GM19099 (cell line): ENCODE results near the gene SYCE3.

Experiments used
- POLR2A ChIP-seq: IDR thresholded peaks from 3 replicates; pipeline ENCODE4 v1.6.1; 2011; ENCODE audit warnings: low read depth; ENCODE audit not compliant: insufficient read length; ENCODE audit errors: extremely low read depth

Gene SYCE3

DNA sequence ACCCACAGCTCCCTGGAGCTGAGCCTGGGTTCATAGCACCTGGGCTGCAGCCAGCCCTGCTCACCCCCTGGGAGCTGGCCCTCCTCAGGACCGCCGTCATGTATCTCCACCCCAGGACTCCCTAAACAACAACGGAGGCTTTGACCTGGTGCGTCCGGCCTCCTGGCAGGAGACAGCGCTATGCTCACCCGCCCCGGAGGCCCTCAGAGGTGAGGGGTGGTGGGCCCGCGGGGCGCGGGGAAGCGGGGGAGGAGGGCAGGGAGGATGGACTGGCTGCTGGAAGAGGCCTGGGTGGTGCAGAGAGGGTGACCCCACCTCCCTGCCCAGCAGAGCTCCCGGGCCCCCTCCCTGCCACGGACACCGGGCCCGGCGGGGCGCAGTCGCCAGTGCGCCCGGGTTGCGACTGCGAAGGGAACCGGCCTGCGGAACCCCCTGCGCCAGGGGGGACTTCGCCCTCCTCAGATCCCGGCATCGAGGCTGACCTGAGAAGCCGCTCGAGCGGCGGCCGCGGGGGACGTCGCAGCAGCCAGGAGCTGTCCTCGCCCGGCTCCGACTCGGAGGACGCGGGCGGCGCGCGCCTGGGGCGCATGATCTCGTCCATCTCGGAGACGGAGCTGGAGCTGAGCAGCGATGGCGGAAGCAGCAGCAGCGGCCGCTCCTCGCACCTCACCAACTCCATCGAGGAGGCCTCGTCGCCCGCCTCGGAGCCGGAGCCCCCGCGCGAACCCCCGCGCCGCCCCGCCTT is 41.0 kb upstream of the SYCE3 start:
- TF ChIP-seq POLR2A = no peak

DNA sequence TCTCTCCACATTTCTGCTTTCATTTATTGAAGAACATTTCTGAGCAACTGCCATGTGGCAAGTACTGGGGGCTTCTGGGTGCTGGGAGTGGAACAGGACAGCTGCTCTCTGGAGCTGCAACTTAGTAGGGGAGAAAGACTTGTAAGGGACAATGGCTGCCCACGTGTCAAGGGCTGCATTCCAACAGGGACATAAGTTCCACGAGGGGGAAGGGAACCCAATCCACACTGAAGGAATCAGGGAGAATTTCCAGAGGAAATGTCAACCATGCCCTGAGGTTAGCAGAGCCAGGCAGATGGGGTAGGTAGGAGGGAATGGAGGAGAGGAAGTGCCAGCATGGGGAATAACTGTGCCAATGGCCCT is 39.6 kb upstream of the SYCE3 start:
- TF ChIP-seq POLR2A = no peak

DNA sequence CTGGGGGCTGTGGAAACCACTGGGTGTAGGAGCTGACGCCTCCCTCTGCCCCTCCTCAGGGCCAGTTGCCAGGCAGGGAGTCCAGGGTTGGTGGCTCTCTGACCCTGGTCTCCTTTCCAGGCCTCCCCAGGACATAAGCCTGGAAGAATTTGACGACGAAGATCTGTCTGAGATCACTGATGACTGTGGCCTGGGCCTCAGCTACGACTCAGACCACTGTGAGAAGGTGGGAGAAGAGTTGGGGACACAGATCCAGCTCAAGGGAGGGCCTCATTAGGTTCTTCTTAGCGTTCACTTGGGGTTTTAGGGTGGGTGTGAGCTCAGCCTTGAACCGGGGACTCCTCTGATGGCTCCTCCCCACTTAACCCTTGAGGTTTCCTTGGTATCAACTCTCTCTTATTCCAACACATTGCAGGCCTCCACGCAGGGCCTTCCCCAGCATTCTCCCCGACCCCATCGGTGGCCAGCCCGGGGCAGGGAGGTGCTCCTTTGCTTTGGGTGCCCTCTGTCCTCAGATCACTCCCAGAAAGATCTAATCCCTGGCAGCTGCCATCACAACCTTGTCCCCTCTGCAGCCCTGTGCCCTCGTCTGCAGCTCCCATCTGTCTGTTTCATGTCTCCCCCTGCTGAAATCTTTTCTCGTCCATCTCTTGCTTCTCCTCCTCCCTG is 39.1 kb upstream of the SYCE3 start:
- no peak for TF ChIP-seq POLR2A

- no peak for TF ChIP-seq POLR2A
Measured at GRCh38 chr22:50600967-50601668, 38.4 kb upstream of the SYCE3 start.

DNA sequence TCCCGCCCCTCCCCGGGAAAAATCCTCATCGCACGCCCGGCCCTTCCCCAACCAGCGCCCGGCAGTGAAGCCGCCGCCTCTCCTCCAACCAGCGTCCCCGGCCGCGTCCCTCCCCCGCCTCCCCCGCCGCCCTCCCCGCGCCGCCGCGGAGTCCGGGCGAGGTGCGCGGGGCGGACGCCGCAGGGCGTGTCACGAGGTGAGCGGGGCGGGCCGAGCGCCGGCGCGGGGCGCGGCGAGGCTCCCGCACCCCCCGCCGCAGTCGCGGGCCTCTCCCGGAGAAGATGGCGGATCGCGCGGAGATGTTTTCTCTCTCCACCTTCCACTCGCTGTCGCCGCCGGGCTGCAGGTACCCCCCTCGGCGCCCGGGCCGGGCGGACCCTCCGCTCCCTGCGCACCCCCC is 37.8 kb upstream of the SYCE3 start, which contains the start of gene MAPK8IP2:
MAPK8IP2 (plus strand) TSS at position 256 of the 400 bp plus-strand sequence; CDS start at position 282, 26 bp downstream.
- no peak for TF ChIP-seq POLR2A

DNA sequence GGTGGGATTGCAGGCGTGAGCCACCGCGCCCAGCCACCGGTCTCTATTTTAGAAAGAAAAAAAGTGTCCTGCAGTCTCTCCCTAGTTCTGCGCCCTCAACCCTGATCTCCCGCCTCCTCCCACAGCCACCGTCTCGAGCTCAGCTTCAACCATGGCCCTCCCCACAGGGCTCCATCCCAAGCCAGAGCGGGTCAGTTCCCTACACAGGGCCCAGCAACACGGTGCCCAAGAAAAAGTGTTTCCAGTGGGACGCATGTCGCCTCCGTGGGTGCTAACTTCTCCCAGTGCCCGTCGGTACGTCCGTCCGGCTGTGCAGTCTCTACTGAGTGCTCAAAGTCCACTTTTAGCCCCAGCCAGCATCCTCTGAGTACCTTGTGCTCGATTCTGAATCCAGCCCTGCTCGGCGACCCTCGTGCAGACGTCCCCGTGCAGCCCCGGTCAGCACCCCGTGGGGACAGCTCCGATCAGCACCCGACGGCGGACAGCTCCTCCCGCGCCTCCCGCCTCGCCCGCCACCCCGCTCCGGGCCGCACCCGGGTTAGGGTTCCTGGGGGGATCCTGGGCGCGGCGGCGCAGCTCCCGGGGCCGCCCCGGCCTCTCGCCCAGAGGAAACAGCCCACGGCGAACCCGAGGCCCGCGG is 37.2 kb upstream of the SYCE3 start:
- TF ChIP-seq POLR2A = no peak

- TF ChIP-seq POLR2A = no peak
Measured at GRCh38 chr22:50597097-50597496, 34.4 kb upstream of the SYCE3 start.

DNA sequence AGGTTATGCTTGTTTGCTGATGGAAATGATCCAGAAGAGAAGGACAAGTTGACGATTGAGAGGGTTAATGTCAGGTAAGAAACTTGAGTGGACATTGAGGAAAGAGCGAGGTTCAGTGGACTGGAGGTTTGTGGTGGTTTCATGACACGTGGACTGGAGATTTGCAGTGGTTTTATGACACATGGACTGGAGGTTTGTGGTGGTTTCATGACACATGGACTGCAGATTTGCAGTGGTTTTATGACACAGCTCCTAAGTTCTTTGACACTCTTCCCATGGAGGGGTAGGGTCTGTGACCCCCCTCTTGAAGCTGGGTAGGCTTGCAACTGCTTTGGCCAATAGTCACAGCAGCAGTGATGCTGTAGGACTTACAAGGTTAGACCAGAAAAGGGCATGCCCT is 32.5 kb upstream of the SYCE3 start:
- TF ChIP-seq POLR2A = no peak

DNA sequence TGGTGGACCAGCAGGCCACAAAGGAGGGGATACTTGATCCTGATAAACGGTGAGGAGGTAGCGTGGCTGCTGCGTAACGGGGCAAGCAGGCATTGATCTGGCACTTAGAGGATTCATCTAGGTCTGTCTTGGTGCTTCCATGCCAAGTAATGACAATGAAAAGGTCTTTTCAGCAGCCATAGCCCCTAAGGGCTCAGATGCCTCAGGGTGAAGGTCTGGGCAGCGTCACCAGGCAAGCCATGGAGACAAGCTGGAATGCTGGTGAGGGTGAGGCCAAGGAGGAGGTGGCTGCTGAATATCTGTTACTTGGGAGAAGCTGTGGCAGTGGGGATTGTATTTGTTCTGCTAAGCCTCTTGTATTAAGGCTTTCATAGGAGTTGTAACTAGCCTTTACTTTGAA is 24.7 kb upstream of the SYCE3 start:
- TF ChIP-seq POLR2A = no peak

GRCh38 chr22:50586416-50586815 is 23.7 kb upstream of the SYCE3 start:
- no peak for TF ChIP-seq POLR2A

DNA sequence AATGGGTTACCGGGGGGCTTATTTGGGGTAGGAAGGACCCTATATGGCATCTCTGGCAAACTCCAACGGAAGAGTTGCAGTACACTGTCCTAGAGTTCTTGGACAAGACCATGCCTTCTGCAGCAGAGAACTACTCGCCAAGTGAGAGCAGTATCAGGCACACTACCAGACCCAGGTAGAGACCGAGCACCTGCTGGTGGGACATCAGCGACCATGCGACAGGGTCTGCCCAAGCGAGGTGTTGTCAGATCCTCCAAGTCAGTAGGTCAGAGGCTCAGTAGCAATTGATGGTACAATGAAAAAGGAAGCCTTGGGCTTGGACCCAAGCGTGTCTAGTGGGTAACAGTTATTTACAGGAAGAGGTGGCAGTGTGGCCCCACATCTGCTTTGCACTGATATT is 23.1 kb upstream of the SYCE3 start:
- no peak for TF ChIP-seq POLR2A

DNA sequence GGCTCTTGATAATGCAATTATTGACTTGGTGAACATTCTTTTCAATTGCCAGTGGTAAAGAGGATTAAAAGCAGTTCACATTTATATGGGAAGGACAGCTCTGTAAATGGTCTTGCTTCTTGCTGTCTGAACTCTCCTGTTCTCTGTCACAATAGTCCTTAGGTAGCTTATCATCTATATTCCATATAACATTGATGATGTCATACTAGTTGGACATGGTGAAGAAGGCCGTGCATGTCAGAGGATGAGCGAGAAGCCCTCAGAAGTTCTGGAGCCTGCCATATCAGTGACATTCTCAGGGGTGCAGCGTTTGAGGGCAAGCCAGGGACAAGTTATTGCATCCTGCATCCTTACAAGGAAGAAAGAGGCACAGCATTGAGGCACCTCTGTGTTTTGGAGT is 22.5 kb upstream of the SYCE3 start:
- no peak for TF ChIP-seq POLR2A

DNA sequence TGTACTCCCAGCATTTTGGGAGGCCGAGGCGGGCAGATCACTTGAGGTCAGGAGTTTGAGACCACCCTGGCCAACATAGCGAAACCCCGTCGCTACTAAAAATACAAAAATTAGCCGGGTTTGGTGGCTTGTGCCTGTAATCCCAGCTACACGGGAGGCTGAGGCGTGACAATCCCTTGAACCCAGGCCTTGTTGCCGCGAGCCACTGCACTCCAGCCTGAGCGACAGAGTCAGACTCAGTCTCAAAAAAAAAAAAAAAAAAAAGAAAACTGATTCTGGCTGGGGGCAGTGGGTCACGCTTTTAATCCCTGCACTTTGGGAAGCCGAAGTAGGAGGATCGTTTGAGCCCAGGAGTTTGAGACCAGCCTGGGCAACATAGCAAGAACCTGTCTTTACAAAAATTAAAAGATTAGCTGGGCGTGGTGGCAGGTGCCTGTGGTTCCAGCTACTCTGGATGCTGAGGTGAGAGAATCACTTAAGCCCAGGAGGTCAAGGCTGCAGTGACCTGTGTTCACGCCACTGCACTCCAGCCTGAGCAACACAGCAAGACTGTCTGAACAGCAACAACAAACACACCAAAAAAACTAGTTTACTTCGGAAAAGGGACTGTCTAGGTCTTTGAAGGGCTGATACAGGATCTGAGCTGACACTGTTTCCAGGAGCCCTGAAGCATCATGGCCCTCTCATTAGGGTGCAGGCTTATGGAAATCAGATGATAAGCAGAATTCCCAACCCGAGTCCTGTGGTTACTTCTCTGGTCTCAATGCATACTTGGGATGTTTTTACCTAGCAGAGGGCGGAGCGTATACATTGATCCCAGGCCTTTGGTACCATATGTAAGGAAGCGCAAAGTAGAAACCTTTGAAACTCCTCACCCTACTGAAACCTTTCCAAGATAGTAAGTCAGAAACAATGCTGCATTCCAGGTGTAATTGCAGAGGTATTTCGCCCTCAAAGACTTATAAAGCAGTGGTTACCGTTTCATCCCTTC is 21.7 kb upstream of the SYCE3 start:
- TF ChIP-seq POLR2A = no peak

- no peak for TF ChIP-seq POLR2A
Measured at GRCh38 chr22:50583294-50583861, 20.7 kb upstream of the SYCE3 start.

GRCh38 chr22:50582493-50583293 is 20.0 kb upstream of the SYCE3 start, which contains the start of gene CHKB:
CHKB (minus strand) TSS chr22:50582849; CDS start chr22:50582781, 68 bp downstream.
- peak; percentile 84 for TF ChIP-seq POLR2A
